ENCODE measurements around the gene METTL8.
A peak's percentile ranks its signal among the peaks of the same experiment; 100 is the strongest.

Gene METTL8, protein sequence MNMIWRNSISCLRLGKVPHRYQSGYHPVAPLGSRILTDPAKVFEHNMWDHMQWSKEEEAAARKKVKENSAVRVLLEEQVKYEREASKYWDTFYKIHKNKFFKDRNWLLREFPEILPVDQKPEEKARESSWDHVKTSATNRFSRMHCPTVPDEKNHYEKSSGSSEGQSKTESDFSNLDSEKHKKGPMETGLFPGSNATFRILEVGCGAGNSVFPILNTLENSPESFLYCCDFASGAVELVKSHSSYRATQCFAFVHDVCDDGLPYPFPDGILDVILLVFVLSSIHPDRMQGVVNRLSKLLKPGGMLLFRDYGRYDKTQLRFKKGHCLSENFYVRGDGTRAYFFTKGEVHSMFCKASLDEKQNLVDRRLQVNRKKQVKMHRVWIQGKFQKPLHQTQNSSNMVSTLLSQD

DNA sequence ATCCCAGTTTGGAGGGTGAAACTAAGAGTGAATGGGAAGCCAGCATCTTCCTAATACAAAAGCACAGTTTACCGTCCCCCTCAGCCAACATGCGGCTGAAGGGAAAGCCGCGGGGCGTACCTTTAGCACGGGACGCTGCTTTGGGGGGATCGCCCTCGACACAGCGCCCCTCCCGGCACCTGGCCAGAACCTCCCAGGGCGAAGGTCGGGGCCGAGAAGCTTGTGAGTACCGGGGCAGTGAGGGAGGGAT lies at the start of gene METTL8:
Gene METTL8 (minus strand): TSS at position 228 of the 250 bp plus-strand sequence. CDS start 41,805 bp downstream, outside the sequence.
- DNase-seq = no peak

DNA sequence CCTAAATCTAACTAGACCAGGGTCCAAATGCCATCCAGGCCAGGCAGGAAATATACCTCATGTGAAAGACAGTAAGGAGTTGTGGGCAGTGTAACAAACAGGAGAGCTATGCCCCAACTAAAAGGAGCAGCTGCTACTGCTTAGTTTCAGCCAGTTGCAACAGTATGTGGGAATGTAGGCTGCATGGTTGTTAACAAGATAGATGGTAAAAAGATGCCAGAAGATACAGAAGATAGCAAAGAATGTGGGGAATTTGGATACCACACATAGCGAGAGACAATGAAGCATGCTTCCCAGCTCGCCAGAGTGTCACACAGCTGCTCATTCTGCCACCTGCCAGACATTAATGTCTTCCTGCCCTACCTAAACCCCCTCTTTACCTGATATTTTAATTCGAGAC lies 49.1 kb upstream of the METTL8 start:
- no peak for DNase-seq

DNA sequence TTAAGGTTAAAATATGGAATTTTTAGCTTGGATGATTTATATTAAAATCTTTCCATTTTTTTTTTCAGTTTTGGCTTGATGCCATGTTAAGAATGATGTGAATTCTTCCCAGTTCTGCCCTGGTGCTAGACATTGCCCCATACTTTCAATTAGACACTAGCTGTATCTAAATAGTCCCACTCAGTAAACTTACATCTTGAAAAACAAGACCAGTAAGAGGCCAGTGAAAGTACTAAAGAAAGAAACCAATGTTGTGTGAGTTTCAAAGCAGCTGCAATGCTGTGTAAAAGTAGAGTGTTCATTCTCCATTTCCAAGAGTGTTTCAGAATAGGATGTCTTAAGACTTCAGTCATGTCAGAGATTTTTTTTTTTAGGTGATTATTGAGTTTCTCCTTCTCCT lies 48.5 kb upstream of the METTL8 start:
- DNase-seq = no peak

DNA sequence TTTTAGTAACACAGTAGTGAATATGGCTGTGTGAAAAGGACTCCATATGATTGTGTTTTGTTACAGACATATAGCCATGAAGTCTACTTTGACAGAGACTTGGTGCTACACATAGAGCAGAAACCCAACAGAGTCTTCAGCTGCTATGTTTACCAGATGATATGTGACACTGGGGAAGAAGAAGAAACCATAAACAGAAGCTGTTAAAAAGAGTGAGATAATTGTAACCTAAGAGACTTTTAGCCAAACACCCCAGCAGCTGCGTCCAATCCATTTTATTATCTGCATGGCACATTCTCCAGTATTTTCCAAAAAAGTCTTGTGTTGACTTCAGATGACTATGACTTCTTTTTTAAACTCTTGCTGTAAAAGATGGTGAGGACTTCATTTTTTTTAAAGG lies 47.1 kb upstream of the METTL8 start:
- DNase-seq = no peak

DNA sequence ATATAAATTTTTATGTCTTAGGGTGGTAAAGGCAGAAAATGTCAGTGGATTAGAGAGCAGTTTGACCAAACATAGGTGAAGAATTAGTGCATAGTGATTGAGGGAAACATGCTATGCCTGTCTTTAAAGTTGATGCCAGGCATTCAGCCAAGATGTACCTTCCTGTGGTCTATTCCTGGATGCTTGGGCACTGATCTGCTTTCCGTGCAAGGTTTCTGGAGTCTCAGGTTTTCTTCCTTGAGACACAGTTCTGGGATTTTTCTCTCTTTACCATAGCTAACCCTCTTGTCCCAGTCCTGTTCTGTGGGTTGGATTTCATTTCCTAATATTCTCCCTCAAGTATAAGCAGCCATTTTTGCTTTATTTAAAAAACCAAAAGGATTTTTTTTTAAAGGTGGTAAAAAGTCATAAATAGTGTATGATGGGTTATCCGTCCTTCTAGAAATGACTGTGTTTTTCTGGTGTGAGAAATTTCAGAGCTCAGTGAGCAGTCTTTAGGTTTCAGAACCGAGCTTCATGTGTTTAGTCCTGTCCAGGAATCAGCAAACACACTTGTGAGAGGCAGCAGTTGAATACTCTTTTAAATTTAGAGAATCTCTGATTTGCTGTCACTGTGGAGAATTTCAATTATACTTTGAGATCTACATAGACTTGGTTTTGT lies 45.5 kb upstream of the METTL8 start:
- no peak for DNase-seq

DNA sequence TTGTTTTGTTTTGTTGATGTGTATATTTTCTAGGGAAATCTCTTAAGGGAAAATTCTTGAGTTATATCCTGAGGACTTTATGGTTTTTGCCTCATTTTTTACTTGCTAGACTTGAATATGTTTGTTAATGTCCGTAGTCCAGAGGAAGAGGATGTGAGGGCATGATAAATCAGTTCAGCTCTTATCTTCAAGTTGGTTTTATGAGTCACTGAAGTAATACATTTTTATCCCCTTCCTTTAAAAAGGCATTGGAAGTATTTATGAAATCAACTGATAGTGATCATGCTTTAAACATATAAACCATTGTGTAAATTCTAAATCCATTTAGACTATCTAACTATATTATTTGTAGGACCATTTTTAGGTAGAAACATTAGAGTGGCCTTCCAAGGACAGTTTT lies 44.6 kb upstream of the METTL8 start:
- DNase-seq = no peak

DNA sequence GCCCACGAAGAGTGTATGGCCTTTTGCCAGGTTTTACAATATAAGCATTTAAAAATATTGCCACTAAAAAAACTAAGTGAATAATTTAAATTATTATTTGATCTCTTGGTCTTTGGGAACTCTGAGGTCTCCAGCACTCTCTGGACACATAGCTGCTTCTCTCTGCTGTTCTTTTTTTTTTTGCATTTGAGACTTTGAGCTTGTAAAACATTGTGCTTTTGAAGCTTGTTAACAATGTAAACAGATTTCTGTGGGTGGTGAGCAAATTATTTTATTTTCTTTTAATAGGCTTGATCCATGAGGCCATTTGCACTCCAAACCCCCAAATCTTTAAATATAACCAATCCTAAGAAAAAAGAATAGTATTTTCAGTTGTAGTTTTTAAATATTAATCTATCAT lies 42.2 kb upstream of the METTL8 start:
- DNase-seq = no peak

DNA sequence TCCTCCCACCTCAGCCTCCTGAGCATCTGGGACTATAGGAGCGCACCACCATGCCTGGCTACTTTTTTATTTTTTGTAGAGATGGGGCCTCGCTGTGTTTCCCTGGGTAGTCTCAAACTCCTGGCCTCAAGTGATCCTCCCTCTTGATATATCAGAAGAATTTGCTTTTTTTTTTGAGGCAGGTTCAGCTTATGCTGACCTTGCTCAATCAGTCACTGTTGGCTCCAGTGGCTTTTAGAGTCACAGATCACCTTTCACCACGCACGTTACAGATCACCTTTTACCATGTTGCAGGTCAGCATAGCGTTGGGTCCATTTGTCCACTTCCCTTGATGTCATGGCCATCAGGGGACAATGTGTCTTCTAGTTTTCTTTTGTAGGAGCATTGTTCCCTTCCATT lies 36.3 kb upstream of the METTL8 start:
- DNase-seq = no peak

DNA sequence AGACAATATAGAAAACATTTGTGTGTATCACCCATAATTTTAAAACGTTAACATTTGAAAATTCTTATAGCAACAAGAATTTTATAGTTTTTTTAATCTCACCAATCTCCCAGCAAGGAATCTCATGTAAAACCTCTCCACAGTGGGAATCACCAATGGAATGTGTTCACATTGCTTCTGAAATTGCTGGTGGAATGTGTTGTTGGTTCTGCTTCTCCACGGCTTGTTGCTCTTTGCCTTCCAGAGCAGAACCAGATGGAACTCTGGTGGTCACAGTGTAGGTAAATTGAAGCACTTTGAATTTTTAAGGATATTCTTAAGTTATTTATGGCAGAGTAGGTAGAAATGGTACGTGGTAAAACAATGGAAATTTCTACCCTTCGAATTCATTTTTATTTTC lies 35.4 kb upstream of the METTL8 start:
- DNase-seq = no peak

DNA sequence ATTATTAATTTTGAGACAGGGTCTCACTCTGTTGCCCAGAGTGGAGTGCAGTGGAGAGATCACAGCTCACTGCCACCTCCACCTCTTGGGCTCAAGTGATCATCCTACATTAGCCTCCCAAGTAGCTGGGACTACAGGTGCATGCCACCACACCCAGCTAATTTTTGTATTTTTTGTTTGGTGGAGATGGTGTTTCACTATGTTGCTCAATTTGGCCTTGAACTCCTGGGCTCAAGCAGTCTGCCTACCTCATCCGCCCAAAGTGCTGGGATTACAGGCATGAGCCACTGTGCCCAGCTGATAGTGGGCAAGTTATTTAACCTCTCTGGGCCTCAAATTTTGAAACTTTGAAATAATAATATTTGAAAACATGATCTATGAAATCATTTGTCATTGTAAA lies 26.7 kb upstream of the METTL8 start:
- DNase-seq = no peak

DNA sequence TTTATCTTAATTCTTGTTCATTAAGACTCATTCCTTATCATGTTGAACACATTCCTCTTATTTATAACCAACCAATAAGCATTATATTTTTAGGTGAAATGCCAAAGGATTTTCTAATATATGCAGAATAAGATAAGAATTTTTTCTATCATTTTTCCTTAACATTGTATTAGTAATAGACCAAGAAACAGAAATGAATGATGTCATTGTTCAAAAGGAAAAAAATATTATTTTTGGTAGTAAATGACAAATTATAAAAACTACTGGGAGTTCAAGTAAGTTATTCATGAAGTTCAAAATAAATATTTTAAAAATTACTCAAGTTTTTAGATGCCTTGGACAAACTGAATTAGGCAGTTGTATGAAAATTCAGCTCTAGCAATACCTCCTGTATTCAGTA lies 25.7 kb upstream of the METTL8 start:
- DNase-seq = no peak

DNA sequence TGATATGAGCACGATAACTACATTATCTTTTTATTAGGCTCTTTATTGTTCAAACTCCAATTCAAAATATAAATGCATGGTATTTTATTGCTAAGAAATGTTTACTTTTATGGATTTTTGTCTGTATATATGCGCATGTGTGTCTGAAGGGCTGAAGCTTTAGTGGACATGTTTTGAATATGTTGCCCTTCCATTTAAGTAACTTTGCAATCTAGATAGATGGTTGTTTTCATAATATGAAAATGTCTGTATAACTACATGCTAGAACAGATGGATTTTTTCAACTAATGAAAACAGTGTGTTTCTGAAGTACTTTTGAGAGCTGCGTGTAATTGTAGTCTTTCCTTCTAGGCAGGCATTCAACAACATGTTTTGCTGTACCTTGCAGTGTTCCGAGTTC lies 19.0 kb upstream of the METTL8 start:
- DNase-seq = no peak

DNA sequence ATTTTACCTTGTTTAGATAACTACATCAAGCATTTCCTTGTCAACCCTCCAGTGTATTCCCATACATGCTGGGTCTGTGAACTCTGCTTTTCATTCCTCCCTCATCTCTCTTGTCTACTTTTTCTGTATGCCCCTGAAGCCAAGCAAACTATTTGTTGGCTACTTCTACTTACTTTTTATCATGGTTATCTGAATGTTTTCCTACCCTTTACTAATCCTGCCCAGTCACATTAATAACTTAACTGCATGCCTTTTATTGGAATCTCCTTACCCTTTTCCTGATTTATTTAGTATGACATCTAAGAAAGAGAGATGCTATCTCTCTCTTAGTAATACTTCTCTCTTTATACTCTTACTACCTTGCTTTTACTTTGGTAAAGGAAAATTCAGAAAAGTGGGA lies 17.3 kb upstream of the METTL8 start:
- DNase-seq = no peak

DNA sequence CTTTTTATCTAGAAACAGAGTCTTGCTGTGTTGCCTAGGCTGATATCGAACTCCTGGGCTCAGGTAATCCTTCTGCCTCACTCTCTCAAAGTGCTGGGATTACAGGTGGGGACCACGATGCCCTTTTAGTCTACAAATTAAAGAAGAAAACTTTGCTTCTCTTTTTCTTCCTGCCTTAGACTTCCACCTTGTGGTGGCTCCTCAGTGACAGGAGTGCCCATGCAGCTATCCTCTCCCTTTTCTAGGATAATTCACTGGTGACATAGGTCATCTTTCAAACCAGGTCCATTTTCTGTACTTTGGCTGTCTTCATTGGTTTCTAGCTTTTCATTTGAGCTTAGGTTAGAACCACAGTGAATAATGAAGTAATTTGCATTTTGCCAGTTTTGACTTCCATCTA lies 13.9 kb upstream of the METTL8 start:
- DNase-seq = no peak

DNA sequence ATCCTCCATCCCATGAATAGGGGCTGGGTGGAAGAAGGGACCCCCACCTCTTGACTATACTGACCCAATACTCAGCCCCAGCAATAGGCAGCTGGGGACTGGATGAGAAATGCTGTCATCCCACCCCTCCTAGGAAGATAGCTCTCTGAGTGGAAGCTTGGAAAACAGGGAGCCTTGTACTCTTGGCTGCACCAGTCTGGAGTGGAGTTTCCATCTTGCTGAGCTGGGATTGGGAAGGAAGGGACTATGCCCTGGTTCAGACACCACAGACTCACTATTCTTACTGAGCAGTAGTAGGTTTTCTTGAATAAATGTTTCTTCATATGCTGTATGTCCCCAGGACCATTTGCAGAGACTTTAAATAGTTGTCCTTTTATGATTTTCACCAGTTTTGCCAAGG lies 7.7 kb upstream of the METTL8 start:
- no peak for DNase-seq

DNA sequence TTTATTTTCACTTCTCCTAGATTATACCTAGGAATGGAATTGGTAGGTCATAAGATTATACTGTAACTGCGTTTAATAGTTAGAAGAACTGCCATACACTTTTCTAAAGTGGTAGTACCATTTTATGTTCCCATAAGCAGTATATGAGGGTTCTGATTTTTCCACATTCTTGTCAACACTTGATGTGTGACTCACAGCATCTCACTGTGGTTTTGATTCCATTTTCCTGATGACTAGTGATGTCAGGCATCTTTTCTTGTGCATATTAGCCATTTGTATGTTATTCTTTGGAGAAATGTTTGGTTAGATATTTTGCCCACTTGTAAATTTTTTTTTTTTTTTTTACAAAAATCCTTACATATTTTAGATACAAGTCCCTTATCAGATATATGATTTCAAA lies 2.5 kb upstream of the METTL8 start:
- no peak for DNase-seq

DNA sequence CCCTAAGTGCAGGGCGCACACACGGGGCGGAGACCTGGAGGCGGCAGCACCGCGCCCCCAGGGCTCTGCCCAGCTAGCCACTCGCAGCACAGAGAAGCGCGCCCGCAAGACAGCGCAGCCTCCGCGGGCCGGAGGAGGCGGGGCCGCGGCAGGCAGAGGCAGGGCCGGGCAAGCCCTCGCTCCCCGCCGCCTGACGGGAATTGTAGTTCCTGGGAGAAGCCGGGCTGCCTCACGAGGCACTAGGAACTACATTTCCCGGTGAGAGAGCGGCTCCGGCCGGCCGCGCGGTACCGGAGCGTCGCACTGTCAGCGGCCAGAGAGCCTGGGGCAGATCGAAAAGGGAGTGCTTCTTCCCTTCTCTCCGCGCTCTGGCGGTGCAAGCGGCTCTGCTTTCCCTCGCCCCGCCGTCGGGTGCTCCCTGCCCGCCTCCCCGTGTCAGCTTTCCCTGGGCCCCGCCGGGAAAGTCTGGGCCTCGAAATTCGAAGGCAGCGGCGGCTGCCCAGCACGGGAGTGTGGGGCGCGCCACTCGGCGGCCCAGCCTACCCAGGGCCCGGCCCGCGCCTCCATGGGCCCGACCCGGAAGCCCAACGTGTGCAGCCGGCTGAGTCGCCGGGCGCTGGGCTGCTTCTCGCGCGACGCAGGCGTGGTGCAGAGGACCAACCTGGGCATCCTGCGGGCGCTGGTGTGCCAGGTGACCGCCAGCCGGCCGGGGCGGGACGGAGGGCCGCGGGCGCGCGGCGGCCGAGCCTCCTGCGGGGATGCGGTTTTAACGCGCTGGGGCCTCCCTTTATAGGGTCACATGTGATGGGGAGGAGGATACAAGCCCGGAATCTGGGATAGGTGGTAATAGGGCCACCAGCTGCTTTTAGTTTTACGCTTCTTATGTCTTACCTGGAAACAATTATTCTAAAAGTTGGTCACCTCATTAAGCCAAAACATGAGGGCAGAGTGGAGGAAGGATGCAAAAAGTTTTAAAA lies 511 bp upstream of the METTL8 start, which contains the start of gene DCAF17:
Gene DCAF17 (plus strand): TSS at position 214 of the 977 bp plus-strand sequence. CDS start 352 bp downstream, at position 566.
- peak; percentile 95 for DNase-seq

DNA sequence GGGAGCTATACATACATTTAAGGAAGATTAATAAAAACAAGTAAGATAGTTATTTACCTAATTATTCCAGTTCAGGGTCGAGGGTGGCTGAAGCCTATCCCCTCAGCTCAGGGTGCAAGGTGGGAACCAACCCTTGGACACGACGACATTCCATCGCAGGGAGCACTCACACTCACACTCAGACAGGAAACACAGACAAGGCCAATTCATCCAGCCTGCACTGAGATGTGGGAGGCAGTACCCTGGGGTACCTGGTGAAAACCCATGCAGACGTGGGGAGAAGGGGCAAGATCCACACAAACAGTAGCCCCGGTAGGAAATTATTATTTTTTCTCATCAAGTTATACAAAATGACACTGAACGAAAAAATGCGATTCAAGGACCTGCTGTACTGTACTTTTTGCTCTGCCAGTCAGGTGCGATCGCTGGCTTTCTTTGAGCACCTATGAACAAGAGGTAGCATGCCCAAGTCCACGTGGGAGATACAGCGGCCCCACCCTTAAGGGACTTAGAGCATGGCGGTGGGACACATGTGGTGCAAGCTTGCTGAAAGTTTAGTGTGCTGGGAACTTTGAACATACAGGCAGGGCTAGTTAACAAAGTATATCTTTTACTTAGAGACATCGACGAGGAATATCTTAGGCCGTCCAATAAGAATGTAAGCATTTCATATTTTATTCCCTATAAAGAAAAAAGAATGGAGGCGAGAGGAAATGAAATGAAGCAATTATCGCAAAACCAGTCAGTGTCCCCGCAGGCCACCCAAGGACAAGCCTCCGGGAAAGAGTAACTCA lies 624 bp downstream of the METTL8 start:
- DNase-seq = peak; percentile 56

DNA sequence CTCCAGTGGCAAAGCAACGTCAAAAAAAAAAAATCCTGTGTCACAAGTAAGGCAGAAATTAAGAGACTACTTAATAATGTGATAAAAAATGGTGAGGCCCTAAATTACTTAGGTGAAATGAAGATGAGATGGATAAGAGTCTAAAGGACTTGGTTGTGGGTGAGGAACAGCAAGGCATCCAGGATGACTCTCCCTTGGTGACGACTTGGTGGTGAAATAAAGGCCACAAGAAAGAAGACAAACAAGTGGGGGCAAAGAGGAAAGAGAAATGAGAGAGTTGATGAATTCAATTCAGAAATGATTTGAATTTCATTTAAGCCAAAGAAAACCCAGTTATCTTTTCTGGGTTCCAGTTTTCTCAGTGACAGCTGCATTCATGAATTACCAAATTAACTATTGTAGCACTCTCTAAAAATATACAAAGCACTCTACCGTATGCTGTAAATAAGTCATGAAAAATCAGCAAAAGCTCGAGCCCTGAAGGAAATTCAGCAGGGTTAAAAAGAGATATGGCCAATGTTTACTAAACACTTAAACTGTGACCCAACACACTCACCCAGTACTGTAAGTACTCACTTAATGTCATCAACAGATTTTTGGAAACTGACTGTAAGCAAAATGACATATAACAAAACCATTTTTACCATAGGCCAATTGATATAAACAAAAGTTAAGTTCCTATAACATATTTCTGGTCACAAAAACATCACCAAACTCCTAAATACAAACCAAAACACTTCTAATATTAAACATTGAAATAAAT lies 1.4 kb downstream of the METTL8 start:
- no peak for DNase-seq

DNA sequence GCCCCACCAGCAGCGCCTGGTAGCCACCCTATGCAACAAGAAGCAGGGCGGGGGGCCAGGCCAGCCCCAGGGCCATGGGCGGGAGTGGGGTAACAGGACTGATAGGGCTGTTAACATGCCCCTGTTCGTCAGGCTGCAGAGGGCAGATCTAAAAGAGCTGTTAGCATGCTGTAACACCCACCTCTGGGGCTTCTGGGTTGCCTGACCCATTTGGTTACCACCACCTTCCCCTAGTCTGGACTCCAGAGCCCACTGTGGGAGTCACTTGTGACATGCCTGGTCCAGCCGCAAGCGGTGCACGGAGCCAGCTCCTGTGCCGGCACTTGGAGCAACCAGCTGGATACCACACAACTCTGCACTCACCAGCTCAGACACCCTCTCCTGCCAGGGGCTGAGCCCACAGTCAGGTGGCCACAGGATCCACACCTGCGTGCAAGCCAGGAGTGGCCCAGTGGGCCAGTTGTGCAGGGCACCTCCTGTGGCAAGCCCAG lies 2.1 kb downstream of the METTL8 start:
- DNase-seq = no peak

DNA sequence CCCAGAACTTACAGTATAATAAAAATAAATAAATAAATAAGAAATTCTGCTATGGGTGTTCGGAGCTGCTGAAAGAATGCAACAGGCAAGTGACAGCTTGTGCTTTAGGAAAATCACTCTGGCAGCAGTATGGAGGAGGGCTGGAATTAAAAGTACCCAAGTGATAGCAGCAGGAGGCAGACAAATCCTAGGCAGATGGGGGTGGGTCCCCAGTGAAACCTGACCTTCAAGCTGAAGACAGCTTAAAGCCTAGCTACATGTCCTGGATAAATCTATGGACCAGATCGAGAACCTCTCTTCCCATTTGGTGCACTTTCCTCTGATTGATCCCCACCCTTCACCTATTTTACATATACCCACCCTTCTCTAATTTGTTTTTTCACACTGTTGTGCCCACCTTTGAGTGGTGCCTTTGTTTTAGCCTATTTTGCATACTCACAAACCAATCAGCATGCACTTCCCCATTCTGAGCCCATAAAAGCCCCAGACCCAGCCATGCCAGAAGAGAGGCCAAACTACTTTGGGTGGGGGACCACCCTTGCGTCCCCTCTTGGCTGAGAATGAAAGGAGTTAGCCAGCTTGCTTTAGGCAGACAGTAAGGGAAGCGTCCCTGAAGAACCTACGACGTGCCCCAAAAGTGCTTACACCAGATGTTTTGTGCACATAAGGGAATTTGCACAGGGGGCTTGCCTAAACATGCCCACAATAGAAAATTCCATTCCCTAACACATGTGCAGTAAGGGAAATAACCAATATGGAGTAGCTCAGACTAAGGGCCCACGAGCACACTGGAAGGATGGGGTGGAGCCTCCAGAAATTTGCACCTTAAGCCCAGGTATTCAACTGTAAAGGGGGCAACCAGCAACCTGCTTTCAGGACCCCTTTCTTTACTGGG lies 3.0 kb downstream of the METTL8 start:
- no peak for DNase-seq

Data from activated naive CD4-positive, alpha-beta T cell treated with Interleukin-2 at 50 U/mL for 16 hours (primary cell).